OCI-LY3 (cell line): ENCODE results near the gene YBX2.

ENCODE experiments used
- CTCF ChIP-seq: fragments of 200-600, 300-600 bp; sonication (generic); IDR thresholded peaks from 2 replicates; pipeline ENCODE4 v1.5.1; 2014; ENCODE audit warnings: antibody characterized with exemption, low read length, low read depth
- EZH2phosphoT487 ChIP-seq: fragments of 200-600 bp; shearing (Covaris generic); IDR thresholded peaks from 2 replicates; pipeline ENCODE4 v1.6.1; 2018; ENCODE audit warnings: antibody characterized with exemption, mixed run types, low read depth

DNA sequence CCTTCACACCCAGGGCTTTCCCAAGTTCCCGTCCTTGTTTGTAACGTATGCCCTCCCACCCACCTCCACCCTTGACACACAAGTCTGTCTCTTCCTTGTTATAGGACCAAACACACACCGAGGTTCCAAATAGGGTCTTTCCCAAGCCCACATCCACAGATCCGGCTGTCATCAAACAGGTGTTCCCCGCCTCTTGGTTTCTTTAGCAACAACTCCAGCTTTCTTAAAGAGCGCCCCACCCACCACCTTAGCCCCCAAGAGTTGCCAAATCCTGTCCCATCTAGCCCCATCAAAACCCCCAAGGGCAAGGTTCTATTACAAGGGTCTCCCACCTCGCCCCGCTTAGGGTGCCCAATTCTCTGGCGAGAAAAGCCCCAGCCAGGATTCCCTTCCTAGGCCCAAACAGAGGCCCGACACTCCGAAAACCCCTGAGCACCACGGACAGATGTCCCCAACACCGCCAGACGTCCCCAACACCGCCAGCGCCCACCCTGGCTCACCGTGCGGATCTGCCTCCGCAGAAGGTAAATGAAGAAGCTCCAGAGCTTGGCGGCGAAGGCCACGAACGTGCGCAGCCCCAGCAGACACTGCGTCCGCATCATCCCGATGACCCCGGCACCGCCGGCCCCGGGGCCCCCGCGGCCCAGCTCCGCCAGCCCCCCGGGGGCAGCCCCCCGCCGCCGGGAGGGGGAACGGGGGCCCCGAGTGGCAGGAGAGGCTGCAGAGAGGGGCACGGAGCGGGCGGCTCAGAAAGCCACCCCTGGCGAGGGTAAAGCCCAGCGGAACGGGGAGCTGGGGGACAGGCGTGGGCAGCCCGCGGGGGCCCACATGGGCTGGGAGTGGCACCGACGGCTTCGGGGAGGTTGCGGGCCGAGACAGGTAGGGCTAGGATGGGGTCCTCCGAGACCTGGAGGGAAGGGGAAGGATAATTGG lies 43.5 kb downstream of the YBX2 start:
- no peak for TF ChIP-seq CTCF
- no peak for TF ChIP-seq EZH2phosphoT487
